SH-SY5Y (cell line): ENCODE measurements around the gene ELOB.

Source experiments
- GATA2 ChIP-seq: IDR thresholded peaks from 2 replicates; pipeline ENCODE4 v1.6.1; 2011; ENCODE audit warnings: mild to moderate bottlenecking, low read depth, low read length
- GATA3 ChIP-seq: IDR thresholded peaks from 2 replicates; pipeline ENCODE4 v1.6.1; 2011; ENCODE audit warnings: low read depth, mild to moderate bottlenecking, low read length, moderate library complexity

The ELOB gene

GRCh38 chr16:2745116-2745890 is 31.8 kb downstream of the ELOB start:
- TF ChIP-seq GATA3 = no peak
- no peak for TF ChIP-seq GATA2

- TF ChIP-seq GATA3 = no peak
- no peak for TF ChIP-seq GATA2
Observed at GRCh38 chr16:2744711-2745110, 32.4 kb downstream of the ELOB start.

GRCh38 chr16:2743007-2743810 is 33.9 kb downstream of the ELOB start:
- no peak for TF ChIP-seq GATA2
- no peak for TF ChIP-seq GATA3

GRCh38 chr16:2742323-2743006 is 34.6 kb downstream of the ELOB start:
- TF ChIP-seq GATA3 (no peak), GATA2 (no peak)

GRCh38 chr16:2741168-2741567 is 35.9 kb downstream of the ELOB start:
- TF ChIP-seq GATA2 = no peak

GRCh38 chr16:2740476-2740875 is 36.6 kb downstream of the ELOB start:
- TF ChIP-seq GATA3 (no peak), GATA2 (no peak)

GRCh38 chr16:2739625-2740430 is 37.3 kb downstream of the ELOB start:
- TF ChIP-seq GATA2 (no peak), GATA3 (no peak)

GRCh38 chr16:2738615-2739014 is 38.5 kb downstream of the ELOB start:
- TF ChIP-seq GATA3 (no peak), GATA2 (no peak)

GRCh38 chr16:2737895-2738418 is 39.1 kb downstream of the ELOB start:
- no peak for TF ChIP-seq GATA3
- no peak for TF ChIP-seq GATA2

GRCh38 chr16:2737238-2737605 is 39.9 kb downstream of the ELOB start:
- no peak for TF ChIP-seq GATA2
- TF ChIP-seq GATA3 = no peak

- TF ChIP-seq GATA2 (no peak), GATA3 (no peak)
Observed at GRCh38 chr16:2736476-2737237, 40.4 kb downstream of the ELOB start.

- no peak for TF ChIP-seq GATA3
- TF ChIP-seq GATA2 = no peak
Observed at GRCh38 chr16:2734844-2735515, 42.1 kb downstream of the ELOB start.
